Effector memory CD4-positive, alpha-beta T cell (primary cell): ENCODE data around the gene SMAD3.
A peak's percentile ranks its signal among the peaks of the same experiment; 100 is the strongest.

Experiments used
- DNase-seq, 3 donors: peaks; one replicate each; pipeline ENCODE4 v3.0.0-alpha.2; 2020
- H3K27ac ChIP-seq: 2 replicates; pipeline ENCODE4 v1.7.0; 2013; ENCODE audit warnings: mild to moderate bottlenecking, low read length, moderate library complexity; ENCODE audit not compliant: insufficient read depth, poor library complexity, severe bottlenecking
- H3K27me3 ChIP-seq: replicated peaks from 2 replicates; pipeline ENCODE4 v1.7.0; 2013; ENCODE audit warnings: mild to moderate bottlenecking, low read length; ENCODE audit not compliant: insufficient read depth, control insufficient read depth, poor library complexity, severe bottlenecking
- H3K36me3 ChIP-seq: 2 replicates; pipeline ENCODE4 v1.7.0; 2013; ENCODE audit warnings: mild to moderate bottlenecking, low read length, moderate library complexity; ENCODE audit not compliant: control insufficient read depth, insufficient read depth
- H3K4me1 ChIP-seq: 2 replicates; pipeline ENCODE4 v1.7.0; 2013; ENCODE audit warnings: low read length, mild to moderate bottlenecking; ENCODE audit not compliant: control insufficient read depth, insufficient read depth, poor library complexity, severe bottlenecking
- H3K4me3 ChIP-seq: 2 replicates; pipeline ENCODE4 v1.7.0; 2013; ENCODE audit warnings: low read length, low read depth, mild to moderate bottlenecking; ENCODE audit not compliant: insufficient read depth, poor library complexity, severe bottlenecking
- H3K9me3 ChIP-seq: 2 replicates; pipeline ENCODE4 v1.7.0; 2013; ENCODE audit warnings: mild to moderate bottlenecking, low read length, moderate library complexity; ENCODE audit not compliant: control insufficient read depth

SMAD3 gene

GRCh38 chr15:67172172-67172571 is 106.8 kb downstream of the SMAD3 start:
- Histone ChIP-seq H3K4me3 (no peak overlapping the region), H3K27ac (no peak overlapping the region), H3K36me3 (peaks cover 59% of the 10 kb centered on the region), H3K27me3 (no peaks in the 10 kb centered on the region), H3K9me3 (no peaks in the 10 kb centered on the region), H3K4me1 (peaks cover 3% of the 10 kb centered on the region)
- DNase-seq, result no peak

DNA sequence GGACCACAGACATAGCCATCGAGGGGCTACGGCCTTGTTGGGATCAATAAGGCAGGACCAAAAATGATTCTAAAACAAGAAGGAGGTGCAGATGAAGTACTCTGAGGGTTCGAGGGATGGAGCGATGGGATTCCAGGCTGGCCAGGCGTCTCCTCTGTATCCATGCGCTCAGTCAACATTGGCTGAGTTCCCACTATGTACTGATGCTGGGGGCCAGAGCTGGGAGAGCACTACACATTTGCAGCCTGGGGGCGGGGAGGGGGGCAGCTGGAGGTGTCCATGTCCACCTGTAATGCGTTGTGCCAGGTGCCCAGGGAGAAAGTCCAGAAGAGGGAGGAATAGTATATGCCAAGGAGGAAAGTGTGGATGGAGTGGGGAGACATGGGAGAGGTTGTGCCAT is 107.6 kb downstream of the SMAD3 start:
- Histone ChIP-seq H3K27me3 (no peaks in the 10 kb centered on the region), H3K4me1 (peaks cover 3% of the 10 kb centered on the region), H3K4me3 (no peak overlapping the region), H3K36me3 (peaks cover 52% of the 10 kb centered on the region), H3K9me3 (no peaks in the 10 kb centered on the region), H3K27ac (no peak overlapping the region)
- no peak for DNase-seq

DNA sequence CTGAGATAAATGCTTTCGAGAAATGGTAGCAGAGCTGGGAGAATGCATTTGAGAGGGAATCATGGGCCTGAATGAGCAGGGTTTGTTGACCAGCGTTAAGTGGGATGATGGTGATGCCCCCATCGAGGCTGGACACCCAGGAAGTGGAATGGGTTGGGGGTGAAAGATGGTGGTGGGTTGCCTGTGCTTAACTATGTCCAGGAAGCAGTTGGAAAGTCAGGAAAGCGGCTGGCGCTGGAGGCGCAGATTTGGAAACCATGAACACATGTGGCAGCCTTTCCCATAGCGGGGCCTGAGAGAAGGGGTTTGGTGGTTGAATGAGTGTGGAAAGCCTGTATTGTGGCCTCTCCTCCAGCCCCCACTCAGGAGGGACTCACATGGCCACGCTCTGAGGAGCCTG is 108.4 kb downstream of the SMAD3 start:
- no peaks in the 10 kb centered on the region for H3K9me3 ChIP-seq
- DNase-seq, result no peak
- no peak overlapping the region for H3K4me3 ChIP-seq
- no peaks in the 10 kb centered on the region for H3K27me3 ChIP-seq
- H3K4me1 ChIP-seq, result peaks cover 3% of the 10 kb centered on the region
- H3K27ac ChIP-seq, result no peak overlapping the region
- peaks cover 55% of the 10 kb centered on the region for H3K36me3 ChIP-seq

- Histone ChIP-seq H3K4me3 (no peak overlapping the region), H3K36me3 (peaks cover 60% of the 10 kb centered on the region), H3K9me3 (no peaks in the 10 kb centered on the region), H3K27ac (no peak overlapping the region), H3K27me3 (no peaks in the 10 kb centered on the region), H3K4me1 (peaks cover 3% of the 10 kb centered on the region)
- DNase-seq, result no peak
Measured at GRCh38 chr15:67174446-67174845, 109.0 kb downstream of the SMAD3 start.

DNA sequence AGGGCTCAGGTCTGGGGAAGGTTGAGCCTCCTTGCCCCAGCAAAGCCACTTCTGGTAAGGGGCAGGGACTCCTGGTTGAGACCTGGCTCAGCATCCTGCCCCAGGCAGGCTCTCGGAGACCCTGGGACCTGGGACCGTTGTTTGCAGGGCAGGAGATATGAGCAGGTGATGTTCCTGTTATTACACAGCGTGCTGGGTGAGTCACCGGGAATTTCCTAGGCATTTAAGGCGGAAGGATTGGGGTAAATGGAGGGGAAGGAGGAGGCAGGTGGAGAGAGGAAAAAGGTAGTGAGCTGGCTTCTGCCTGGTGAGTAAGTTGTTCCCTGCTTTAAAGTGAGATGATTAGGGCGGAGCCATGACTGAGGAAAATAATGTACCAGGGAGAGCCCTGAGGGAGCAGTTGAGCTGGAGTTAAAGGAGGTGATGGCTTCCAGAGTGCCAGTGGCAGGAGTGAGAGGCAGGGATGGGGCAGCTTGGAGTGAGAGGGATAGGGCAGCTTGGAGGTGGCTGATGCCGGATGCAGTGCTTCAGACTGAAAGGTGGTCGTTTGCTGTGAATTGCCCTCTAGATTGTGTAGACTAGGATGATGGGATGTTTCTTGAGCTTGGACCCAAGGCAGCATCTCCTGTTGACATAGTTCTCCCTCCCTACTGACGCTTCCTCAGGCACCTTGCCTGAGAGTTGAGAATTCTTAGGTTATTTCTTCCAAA is 109.6 kb downstream of the SMAD3 start:
- Histone ChIP-seq H3K9me3 (no peaks in the 10 kb centered on the region), H3K27me3 (no peaks in the 10 kb centered on the region), H3K36me3 (peaks cover 60% of the 10 kb centered on the region), H3K27ac (peak overlapping the region; percentile 34), H3K4me1 (peaks cover 3% of the 10 kb centered on the region), H3K4me3 (no peak overlapping the region)
- peak in 1 of 3 donors; percentile 9 for DNase-seq

- H3K27ac ChIP-seq, result peak overlapping the region; percentile 28
- H3K36me3 ChIP-seq, result peaks cover 62% of the 10 kb centered on the region
- H3K4me1 ChIP-seq, result peaks cover 3% of the 10 kb centered on the region
- no peaks in the 10 kb centered on the region for H3K9me3 ChIP-seq
- DNase-seq, result no peak
- no peak overlapping the region for H3K4me3 ChIP-seq
- no peaks in the 10 kb centered on the region for H3K27me3 ChIP-seq
Measured at GRCh38 chr15:67175643-67176071, 110.3 kb downstream of the SMAD3 start.

DNA sequence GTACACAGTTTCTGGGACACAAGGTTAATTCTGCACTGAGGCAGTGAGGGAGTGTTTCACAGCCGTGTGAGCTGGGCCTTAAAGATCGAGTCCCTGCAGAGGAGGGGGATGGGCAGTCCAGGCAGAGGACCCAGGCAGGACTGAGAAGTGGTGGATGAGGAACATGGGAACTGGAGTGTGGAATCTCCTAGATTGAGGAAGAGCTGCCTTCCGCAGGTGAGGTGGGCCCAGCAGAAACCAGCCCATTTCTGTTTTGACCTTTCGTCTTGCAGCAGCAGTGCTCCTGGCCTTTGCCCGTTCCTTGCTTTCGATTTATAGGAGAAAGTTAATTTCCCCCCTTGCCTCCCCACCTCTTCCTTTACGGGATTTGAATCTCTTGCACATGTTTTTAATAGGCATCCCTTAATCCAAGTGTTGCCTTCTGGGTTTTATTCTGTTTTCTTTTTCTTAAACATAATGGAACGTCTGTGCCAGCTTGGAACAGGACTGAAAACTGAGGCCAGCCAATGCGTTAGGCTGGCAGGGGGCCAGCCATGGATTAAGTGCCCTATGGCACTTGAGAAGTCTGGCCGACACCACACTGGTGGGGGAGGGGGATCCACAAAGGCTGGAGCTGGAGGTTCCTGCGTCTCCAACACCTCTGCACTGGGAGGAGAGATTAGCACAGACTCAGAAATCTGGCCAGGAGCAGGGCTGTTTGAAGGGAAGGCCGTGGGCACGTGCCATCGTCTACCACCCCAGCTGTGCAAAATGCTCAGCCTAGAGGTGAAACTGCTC is 111.0 kb downstream of the SMAD3 start:
- no peak for DNase-seq
- H3K27me3 ChIP-seq, result no peaks in the 10 kb centered on the region
- peaks cover 3% of the 10 kb centered on the region for H3K4me1 ChIP-seq
- H3K27ac ChIP-seq, result peak overlapping the region; percentile 28
- peaks cover 55% of the 10 kb centered on the region for H3K36me3 ChIP-seq
- H3K4me3 ChIP-seq, result no peak overlapping the region
- no peaks in the 10 kb centered on the region for H3K9me3 ChIP-seq

DNA sequence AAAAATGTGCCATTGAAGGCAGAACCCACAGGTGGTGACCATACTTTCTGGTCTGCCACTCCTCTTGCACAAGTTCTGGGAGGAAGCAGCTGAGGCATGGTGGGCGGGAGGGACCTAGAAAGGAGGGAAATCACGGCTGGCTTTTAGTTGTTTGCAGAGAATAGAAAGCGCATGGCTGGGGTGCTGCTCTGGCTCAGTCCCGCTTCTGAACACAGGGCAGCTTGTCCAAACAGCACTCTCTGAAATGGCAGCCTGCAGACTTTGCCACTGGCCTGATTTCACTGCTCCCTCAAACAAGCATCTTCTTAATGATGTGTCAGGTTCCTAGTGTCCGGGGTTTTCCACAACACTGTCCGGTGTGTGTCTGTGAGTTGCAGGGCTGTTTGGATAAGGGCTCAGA is 112.3 kb downstream of the SMAD3 start:
- DNase-seq, result no peak
- H3K27me3 ChIP-seq, result no peaks in the 10 kb centered on the region
- no peak overlapping the region for H3K4me3 ChIP-seq
- H3K27ac ChIP-seq, result no peak overlapping the region
- peaks cover 3% of the 10 kb centered on the region for H3K4me1 ChIP-seq
- peaks cover 53% of the 10 kb centered on the region for H3K36me3 ChIP-seq
- H3K9me3 ChIP-seq, result no peaks in the 10 kb centered on the region

DNA sequence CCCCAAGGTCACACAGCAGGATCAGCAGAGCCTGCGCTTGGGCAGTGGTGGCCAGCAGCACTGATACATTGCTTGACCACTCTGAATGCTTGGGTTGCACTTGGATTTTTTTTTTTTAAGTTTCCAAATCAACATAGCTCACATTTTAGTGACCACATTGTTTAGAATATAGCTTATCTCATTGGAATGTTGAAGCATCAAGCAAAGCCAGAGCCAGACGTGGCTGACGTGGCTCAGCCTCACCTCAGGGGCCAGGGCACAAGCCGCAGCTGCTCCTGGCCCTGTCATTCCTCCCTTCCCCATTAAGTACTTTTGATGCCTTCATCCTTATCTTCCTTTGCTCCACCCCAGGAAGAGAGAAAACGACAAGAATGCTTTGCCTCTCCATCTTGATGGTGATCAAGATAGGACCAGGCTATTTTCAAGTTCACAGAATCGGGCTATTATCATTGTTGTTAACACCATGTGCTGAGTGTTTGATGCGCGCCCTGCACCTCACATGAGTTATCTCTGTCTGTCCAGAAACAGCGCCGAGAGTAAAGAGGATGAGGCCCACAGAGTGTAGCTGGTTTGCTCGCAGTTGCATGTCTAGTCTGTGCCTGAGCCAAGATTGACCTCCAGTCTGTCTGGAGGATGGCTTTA is 113.3 kb downstream of the SMAD3 start:
- Histone ChIP-seq H3K36me3 (peaks cover 44% of the 10 kb centered on the region), H3K9me3 (no peaks in the 10 kb centered on the region), H3K27ac (no peak overlapping the region), H3K27me3 (no peaks in the 10 kb centered on the region), H3K4me1 (peaks cover 3% of the 10 kb centered on the region), H3K4me3 (no peak overlapping the region)
- DNase-seq, result no peak
